HEK293 (cell line): ENCODE results near the gene RPS24.

Experiments
- CTCF ChIA-PET: fragments of 350-600 bp; formaldehyde crosslinking; extraction: SDS; loops from one replicate; lab custom pipeline; 2021; ENCODE audit warnings: antibody characterized with exemption; lab: Yijun Ruan, JAX
- POLR2A ChIA-PET: fragments of 300-600 bp; formaldehyde crosslinking; extraction: SDS; loops from one replicate; lab custom pipeline; 2020; ENCODE audit warnings: antibody characterized with exemption, inconsistent platforms; lab: Yijun Ruan, JAX
- H3K27ac ChIP-seq: fragments of 200-500 bp; sonication (Bioruptor generic); 2 replicates; pipeline ENCODE4 v1.5.1; 2014; ENCODE audit warnings: low read depth, low read length, control low read depth, inconsistent platforms; ENCODE audit errors: extremely low read depth
- H3K36me3 ChIP-seq, 2 experiments: fragments of 200-500 bp in 1 of 2; sonication (Bioruptor generic) in 1 of 2; 1 replicate in 1 of 2; 2 replicates in 1 of 2; pipeline ENCODE4 v1.5.1; 2014 to 2017; ENCODE audit warnings: inconsistent platforms in 2 of 2, low read length in 2 of 2; ENCODE audit not compliant: control insufficient read depth in 2 of 2, insufficient read depth in 1 of 2
- H3K4me1 ChIP-seq: fragments of 200-500 bp; sonication (Bioruptor generic); 2 replicates; pipeline ENCODE4 v1.5.1; 2014; ENCODE audit warnings: mild to moderate bottlenecking, low read length, inconsistent platforms; ENCODE audit not compliant: control insufficient read depth, insufficient read depth
- H3K4me3 ChIP-seq: 2 replicates; pipeline ENCODE4 v1.5.1; 2011; ENCODE audit warnings: low read depth, mild to moderate bottlenecking, control low read depth, low read length, moderate library complexity
- H3K9me3 ChIP-seq: fragments of 200-500 bp; sonication (Bioruptor generic); 2 replicates; pipeline ENCODE4 v1.5.1; 2014; ENCODE audit warnings: low read depth, low read length, inconsistent platforms; ENCODE audit not compliant: control insufficient read depth, insufficient read depth
- AEBP2 ChIP-seq: fragments of 450-650 bp; formaldehyde crosslinking; IDR thresholded peaks from 2 replicates; pipeline ENCODE4 v1.5.1; 2016; ENCODE audit warnings: missing biosample characterization, missing genetic modification characterization, borderline replicate concordance
- BCL11A ChIP-seq: fragments of 450-650 bp; formaldehyde crosslinking; IDR thresholded peaks from 2 replicates; pipeline ENCODE4 v1.5.1; 2016; ENCODE audit warnings: low read depth, missing biosample characterization, missing genetic modification characterization
- FEZF1 ChIP-seq: fragments of 450-650 bp; formaldehyde crosslinking; IDR thresholded peaks from 2 replicates; pipeline ENCODE4 v1.5.1; 2016; ENCODE audit warnings: missing biosample characterization, missing genetic modification characterization
- GFI1B ChIP-seq: fragments of 450-650 bp; formaldehyde crosslinking; IDR thresholded peaks from 2 replicates; pipeline ENCODE4 v1.5.1; 2016; ENCODE audit warnings: missing biosample characterization, missing genetic modification characterization
- REPIN1 ChIP-seq: fragments of 450-650 bp; formaldehyde crosslinking; IDR thresholded peaks from 2 replicates; pipeline ENCODE4 v1.5.1; 2017; ENCODE audit warnings: missing biosample characterization, missing genetic modification characterization, low read depth
- SP3 ChIP-seq: fragments of 450-650 bp; formaldehyde crosslinking; IDR thresholded peaks from 2 replicates; pipeline ENCODE4 v1.5.1; 2016; ENCODE audit warnings: missing biosample characterization, missing genetic modification characterization
- TCF7L2 ChIP-seq: IDR thresholded peaks from 2 replicates; pipeline ENCODE4 v1.6.1; 2011; ENCODE audit warnings: low read depth, mild to moderate bottlenecking, inconsistent platforms, low read length, moderate library complexity, borderline replicate concordance
- TRIM28 ChIP-seq: IDR thresholded peaks from 2 replicates; pipeline ENCODE4 v1.6.1; 2011; ENCODE audit warnings: low read length, control low read depth, borderline replicate concordance
- ZNF202 ChIP-seq: fragments of 450-650 bp; formaldehyde crosslinking; IDR thresholded peaks from 2 replicates; pipeline ENCODE4 v1.5.1; 2016; ENCODE audit warnings: missing biosample characterization, missing genetic modification characterization, borderline replicate concordance
- ZNF362 ChIP-seq: fragments of 450-650 bp; formaldehyde crosslinking; IDR thresholded peaks from 2 replicates; pipeline ENCODE4 v1.5.1; 2016; ENCODE audit warnings: missing biosample characterization, missing genetic modification characterization
- ZNF501 ChIP-seq: fragments of 450-650 bp; formaldehyde crosslinking; IDR thresholded peaks from 2 replicates; pipeline ENCODE4 v1.5.1; 2016; ENCODE audit warnings: missing biosample characterization, missing genetic modification characterization
- ZNF596 ChIP-seq: fragments of 450-650 bp; IDR thresholded peaks from 2 replicates; pipeline ENCODE4 v1.5.0; 2018; ENCODE audit warnings: missing biosample characterization, mild to moderate bottlenecking, missing genetic modification characterization, moderate library complexity
- ZNF621 ChIP-seq: fragments of 450-650 bp; formaldehyde crosslinking; IDR thresholded peaks from 2 replicates; pipeline ENCODE4 v1.5.1; 2017; ENCODE audit warnings: missing biosample characterization, missing genetic modification characterization
- ZNF660 ChIP-seq: fragments of 450-650 bp; IDR thresholded peaks from 2 replicates; pipeline ENCODE4 v1.5.1; 2018; ENCODE audit warnings: missing biosample characterization, mild to moderate bottlenecking, missing genetic modification characterization
- ZNF670 ChIP-seq: fragments of 450-650 bp; formaldehyde crosslinking; IDR thresholded peaks from 2 replicates; pipeline ENCODE4 v1.5.1; 2016; ENCODE audit warnings: missing biosample characterization, missing genetic modification characterization, low read depth
- ZSCAN18 ChIP-seq: fragments of 450-650 bp; formaldehyde crosslinking; IDR thresholded peaks from 2 replicates; pipeline ENCODE4 v1.5.1; 2016; ENCODE audit warnings: missing biosample characterization, missing genetic modification characterization
- TF ChIP-seq, protein P1 (sequence below): fragments of 450-650 bp; formaldehyde crosslinking; conservative IDR thresholded peaks from 2 replicates; pipeline ENCODE4 v1.5.1; 2016; ENCODE audit warnings: low read depth, missing biosample characterization, missing genetic modification characterization

The RPS24 gene

GRCh38 chr10:77989081-77989724 lies 44.5 kb upstream of the RPS24 start:
- Histone ChIP-seq H3K36me3 (peaks cover 50 to 98% of the 10 kb centered on the region in 2 experiments), H3K4me1 (no peaks in the 10 kb centered on the region), H3K4me3 (no peak overlapping the region), H3K27ac (no peak overlapping the region), H3K9me3 (no peaks in the 10 kb centered on the region)
- POLR2A ChIA-PET: no interaction called here
- TF ChIP-seq BCL11A (tag by site-specific recombination): no peak
- TF ChIP-seq ZNF660: no peak
- no peak for TF ChIP-seq ZNF362
- TF ChIP-seq, protein P1, sequence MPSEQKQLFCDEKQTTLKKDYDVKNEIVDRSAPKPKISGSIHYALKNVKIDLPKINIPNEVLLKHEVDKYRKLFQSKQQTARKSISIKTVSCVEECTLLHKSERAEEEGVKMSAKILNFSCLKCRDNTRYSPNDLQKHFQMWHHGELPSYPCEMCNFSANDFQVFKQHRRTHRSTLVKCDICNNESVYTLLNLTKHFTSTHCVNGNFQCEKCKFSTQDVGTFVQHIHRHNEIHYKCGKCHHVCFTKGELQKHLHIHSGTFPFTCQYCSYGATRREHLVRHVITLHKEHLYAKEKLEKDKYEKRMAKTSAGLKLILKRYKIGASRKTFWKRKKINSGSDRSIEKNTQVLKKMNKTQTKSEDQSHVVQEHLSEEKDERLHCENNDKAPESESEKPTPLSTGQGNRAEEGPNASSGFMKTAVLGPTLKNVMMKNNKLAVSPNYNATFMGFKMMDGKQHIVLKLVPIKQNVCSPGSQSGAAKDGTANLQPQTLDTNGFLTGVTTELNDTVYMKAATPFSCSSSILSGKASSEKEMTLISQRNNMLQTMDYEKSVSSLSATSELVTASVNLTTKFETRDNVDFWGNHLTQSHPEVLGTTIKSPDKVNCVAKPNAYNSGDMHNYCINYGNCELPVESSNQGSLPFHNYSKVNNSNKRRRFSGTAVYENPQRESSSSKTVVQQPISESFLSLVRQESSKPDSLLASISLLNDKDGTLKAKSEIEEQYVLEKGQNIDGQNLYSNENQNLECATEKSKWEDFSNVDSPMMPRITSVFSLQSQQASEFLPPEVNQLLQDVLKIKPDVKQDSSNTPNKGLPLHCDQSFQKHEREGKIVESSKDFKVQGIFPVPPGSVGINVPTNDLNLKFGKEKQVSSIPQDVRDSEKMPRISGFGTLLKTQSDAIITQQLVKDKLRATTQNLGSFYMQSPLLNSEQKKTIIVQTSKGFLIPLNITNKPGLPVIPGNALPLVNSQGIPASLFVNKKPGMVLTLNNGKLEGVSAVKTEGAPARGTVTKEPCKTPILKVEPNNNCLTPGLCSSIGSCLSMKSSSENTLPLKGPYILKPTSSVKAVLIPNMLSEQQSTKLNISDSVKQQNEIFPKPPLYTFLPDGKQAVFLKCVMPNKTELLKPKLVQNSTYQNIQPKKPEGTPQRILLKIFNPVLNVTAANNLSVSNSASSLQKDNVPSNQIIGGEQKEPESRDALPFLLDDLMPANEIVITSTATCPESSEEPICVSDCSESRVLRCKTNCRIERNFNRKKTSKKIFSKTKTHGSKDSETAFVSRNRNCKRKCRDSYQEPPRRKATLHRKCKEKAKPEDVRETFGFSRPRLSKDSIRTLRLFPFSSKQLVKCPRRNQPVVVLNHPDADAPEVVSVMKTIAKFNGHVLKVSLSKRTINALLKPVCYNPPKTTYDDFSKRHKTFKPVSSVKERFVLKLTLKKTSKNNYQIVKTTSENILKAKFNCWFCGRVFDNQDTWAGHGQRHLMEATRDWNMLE (tag by site-specific recombination): no peak
- TF ChIP-seq GFI1B (tag by site-specific recombination): no peak
- no peak for TF ChIP-seq ZNF670 (tag by site-specific recombination)
- no peak for TF ChIP-seq AEBP2 (tag by site-specific recombination)
- no peak for TF ChIP-seq ZNF501 (tag by site-specific recombination)
- TF ChIP-seq REPIN1 (tag by site-specific recombination): no peak
- TF ChIP-seq ZNF202: no peak
- no peak for TF ChIP-seq TCF7L2
- TF ChIP-seq ZNF621: no peak
- no peak for TF ChIP-seq ZNF596 (tag by site-specific recombination)
- no peak for TF ChIP-seq TRIM28
- TF ChIP-seq FEZF1: no peak
- TF ChIP-seq SP3 (tag by site-specific recombination): no peak
- CTCF ChIA-PET: interaction anchor here (0.8 to 1.2 kb wide), 2 partner anchors 14 to 142 kb away, joined by 3 read pairs; no protein-coding TSS in a partner anchor

DNA sequence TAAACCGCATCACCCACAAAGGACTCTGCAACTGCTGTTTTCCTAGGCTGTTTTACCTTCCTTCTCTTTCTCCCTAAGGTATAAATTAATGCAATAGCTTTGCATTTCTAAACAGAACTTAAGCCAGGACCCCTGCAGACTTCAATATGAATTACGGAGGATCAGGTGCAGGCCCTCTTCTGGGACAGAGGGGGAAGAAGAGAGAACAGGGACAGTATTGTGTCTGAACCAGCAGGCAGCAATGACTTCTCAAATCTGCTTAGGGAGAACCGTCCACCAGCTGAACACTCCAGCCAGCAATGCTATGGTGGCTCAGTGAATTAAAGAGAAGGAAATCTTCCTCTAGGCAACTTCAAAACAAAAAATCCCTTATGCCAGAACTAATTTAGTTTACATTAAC lies 40.0 kb upstream of the RPS24 start:
- H3K36me3 ChIP-seq: peaks cover 42 to 57% of the 10 kb centered on the region in 2 experiments
- CTCF ChIA-PET: no interaction called here
- POLR2A ChIA-PET: no interaction called here
- H3K9me3 ChIP-seq: no peaks in the 10 kb centered on the region
- H3K4me1 ChIP-seq: no peaks in the 10 kb centered on the region
- TF ChIP-seq ZSCAN18: no peak
- H3K27ac ChIP-seq: no peak overlapping the region
- no peak overlapping the region for H3K4me3 ChIP-seq
